DMS79 (cell line): ENCODE results near the gene CCR6.
A peak's percentile ranks its signal among the peaks of the same experiment; 100 is the strongest.
"Not testable (repeated sequence)": the region's sequence is repeated elsewhere in the genome, so short reads cannot be mapped to it uniquely, and the experiment has no call there.

ENCODE experiments used
- DNase-seq: peaks from one replicate; lab custom pipeline; 2025; lab: John Stamatoyannopoulos, UW

The CCR6 gene

DNA sequence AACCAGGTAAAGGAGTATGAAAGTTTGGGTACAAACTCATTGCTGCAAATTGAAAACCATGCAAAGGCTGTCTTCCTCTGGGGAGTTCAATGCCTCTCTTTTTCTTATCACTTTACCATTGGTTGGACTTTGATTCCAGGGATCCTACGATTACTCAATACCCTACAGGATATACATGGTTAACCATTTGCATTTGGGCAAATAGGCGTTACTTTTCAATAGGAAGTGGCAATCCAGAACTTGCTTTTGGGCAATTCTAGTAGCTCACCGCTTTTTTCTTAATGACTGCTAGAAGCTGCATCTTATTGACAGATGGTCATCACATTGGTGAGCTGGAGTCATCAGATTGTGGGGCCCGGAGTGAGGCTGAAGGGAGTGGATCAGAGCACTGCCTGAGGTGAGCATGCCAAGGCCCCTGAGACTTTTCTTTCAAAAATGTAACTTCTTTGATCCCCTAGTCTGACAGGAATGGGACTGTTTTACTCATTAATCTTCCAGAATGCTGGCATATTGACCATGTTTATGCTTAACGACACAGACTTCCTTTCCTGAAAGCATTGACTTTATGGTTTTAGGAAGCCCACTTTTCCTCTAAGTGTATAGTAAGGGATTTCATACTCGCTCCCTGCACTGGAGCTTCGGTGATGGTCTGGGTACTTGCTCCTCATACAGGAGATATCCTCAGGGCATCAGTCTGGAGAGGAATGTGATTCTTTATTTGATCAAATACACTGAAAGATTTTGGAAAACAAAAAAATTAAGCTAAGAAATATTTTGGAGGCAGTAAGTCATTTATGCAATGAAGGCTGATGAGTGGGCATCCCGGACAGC, at the start of gene CCR6:
Gene CCR6, plus strand, starts transcription at position 270 of the 831 bp plus-strand sequence. CDS start 13,039 bp downstream, outside the sequence.
- DNase-seq, result no peak

DNA sequence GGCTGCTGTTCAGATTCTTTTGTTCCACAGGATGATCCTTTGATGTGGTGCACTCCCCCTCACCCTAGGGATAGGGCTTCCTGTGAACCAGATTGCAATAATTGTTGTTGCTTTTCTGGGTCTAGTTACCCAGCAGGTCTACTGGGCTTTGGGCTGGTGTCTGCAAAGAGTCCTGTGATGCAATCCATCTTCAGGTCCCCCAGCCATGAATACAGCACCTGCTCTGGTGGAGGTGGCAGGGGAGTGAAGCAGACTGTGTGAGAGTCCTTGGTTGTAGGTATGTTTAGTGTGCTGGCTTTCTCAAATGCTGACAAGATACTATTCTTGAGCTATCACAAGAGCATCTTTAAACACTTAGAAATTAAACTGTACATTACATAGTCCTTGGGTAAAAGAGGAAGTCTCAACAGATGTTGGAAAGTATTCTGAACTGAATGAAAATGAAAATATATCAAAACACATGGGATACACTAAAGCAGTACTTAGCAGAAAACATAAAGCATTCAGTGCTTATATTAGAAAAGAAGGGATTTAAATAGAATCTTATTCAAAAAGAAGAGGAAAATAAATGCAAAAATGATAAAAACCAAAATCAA, 49.1 kb upstream of the CCR6 start:
- no peak for DNase-seq

DNA sequence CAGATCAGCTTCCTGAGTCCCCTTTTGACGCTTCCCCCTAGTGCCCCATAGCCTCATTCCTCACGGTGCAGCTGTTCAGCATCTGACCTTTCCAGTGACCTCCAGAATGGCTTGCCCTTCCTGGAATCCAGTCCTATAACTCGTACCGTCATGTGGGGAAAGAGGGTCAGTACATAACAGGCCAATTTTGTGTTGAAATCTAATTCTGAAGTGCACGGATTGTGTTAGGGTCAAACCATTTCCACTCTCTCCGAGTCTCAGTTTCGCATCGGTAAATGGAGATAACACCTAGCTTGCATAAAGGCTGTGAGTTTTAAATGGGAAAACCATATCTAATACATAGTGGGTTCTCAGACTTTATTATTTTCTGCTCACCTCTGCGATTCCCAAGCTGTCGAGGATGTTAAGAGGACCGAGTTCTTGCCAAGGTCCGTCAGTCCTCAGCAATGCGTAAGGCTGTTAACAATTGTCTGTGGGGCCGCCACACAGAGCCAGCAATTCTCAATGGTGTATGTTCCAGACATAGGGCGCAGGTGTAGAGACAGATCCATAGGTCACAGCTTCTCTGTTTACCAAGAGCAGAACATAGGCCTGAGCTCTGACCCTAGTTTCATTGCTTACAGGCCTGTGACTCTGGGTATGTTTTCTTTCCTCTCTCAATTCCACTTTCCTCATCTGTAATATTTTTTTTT, 45.5 kb upstream of the CCR6 start:
- no peak for DNase-seq

DNA sequence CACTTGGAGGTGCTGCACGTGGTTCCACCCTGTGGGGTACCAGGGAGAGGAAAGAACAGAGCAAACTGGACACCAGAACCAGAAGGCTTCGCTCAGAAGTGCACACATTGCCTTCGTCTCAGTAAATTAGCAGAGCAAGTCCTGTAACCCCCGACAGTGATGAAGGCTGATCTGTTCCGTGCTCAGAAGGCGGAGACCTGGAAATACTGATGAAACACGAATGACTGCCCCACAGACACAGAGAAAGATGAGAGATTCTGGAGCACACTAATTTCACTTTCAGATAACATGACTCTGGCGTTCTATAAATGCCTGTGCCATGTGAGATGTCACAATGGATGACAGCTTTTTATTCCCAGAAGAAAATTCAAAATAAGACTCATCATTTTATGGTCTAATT, 44.2 kb upstream of the CCR6 start:
- no peak for DNase-seq

DNA sequence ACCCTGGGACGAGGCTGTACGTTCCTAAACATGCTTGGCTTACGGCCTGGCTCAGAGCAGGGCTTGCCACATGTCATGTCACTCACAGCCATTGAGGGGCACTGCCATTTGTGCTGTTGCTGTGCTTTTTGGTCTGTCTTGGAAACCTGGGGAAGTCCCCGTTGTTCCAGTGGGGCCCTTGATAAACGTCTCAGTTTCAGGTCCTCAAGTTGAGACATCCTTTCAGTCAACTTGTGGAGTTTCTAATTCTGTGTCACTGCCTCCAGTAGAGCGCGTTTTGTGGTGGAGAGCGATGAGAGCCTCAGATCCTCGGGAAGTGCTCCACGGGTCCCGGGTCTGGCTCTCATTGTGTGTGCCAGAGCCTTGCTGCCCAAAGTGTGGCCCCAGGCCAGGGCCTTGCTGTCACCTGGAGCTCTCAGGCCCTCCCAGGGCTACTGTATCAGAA, 43.0 kb upstream of the CCR6 start:
- no peak for DNase-seq

DNA sequence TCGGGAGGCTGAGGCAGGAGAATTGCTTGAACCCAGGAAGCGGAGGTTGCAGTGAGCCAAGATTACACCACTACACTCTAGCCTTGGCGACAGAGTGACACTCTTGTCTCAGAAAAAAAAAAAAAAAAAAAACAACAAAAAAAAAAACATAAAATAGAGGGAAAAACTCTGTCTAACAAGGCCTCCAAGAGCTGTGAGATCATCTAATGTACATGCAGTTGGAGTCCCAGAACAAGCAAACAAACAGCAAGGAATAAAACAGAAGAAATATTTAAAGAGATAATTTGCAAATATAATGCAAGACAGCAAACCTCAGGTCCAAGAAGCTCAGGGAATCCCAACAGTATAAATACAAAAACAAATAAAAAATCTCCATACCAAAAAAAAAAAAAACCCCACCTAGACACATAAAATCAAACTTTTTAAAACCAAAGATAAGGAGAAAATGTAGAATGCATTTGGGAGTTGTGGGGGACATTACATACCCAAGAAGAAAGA, 35.0 kb upstream of the CCR6 start:
- no peak for DNase-seq

DNA sequence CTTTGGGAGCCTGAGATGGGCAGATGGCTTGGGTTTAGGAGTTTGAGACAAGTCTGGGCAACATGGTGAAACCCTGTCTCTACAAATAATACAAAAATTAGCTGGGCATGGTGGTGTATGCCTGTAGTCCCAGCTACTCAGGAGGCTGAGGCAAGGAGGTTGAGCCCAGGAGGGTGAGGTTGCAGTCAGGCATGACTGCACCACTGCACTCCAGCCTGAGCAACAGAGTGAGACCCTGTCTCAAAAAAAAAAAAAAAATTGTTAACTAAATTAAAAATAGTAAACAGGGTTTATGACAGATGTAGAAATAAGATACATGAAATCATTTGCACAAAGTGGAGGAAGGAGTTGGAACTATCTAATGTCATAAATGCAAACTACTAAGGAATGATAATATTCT, 34.2 kb upstream of the CCR6 start:
- DNase-seq, result not testable (repeated sequence)

DNA sequence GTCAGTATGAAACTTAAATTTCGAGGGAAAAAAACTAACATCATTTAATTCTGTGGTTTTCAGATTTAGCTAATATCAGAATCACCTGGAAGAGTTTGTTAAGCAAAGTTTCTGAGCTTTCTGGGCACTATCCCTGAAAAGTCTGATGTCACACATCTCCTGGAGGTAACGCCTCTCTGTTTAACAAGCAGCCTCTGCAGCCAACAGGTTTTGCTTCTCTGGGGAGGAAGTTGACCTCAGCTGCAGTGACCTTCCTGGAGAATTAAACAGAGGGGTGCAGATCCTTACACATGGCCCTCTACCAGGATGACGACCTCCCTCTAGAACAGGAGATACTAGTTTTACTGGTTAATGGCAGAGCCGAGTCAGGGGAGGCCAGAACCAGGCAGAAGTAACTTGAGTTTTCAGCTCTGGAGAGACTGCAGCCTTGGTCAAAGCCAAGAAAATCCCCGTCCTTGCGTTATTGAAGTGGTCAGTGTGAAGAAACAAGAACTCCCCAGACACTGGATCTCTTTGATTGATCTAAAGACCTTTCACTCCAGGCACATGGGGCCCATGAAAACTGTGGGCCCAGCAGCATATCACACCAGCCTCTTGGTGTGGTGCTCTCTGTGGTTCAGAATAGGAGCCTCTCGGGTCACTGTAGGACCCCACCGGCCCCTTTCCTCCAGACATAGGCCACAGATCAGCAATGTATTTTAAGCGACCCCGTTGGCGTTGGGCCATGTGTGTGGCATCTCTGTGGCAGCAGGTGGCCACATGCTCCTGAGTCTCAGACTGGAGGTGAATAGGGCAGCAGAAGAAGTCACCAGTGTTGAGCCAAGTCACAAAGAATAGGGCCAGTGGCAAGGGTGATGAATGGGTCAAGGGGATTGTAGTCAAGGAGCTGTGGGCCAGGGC, 33.4 kb upstream of the CCR6 start:
- no peak for DNase-seq

DNA sequence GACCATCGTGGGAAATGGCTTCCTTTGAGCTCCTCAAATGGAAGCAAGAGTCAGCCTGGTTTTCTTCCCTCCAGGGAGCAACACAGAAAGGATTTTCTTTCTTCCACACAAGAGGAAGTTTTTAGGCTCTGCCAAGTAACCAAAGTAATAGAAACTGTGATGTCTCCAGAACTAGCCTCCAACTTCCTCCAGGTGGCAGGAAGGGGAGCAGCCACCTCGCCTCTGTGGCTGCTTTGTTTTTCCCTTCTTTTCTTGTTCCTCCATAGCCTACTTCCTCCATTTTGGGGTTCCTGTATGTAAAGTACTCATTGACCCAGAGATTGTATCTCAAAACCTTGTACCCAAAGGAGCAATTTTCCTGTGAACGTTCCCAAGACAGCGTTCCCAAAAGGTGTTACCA, 32.7 kb upstream of the CCR6 start:
- no peak for DNase-seq

DNA sequence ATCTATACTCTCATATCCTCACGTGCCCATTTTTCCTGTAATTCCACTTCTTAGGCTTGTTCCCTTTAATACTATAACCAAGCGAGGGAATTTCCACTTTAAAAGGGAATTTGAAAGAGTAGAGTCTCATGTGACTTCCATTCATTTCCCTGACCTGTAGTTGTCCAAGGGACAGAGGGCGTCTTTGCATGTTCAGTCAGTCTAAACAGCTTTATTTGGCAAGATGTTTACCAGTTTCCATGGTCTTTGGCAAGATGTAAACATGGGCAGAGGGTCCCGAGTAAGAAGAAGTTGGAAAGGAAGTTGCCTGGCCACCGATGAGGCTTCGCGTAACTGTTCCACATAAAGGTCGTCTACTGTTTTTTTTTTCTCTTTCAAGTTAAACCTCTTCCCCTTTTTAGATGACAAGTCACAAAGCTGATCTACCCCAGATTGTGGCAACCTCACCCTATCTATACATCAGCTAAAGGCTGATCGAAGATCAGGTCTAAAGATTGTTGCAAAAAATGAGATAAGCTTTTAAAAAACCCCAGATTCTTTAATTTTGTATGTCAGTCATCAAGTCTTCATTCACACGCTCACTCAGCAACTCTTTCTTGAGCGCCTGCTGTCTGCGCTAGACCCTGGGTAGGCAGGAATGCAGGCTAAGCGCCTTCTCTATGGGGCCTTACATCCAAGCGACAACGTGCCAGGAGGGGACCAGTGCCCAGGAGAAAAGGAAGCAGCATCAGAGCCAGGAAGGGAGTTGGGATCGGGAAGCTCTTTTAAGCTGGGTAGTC, 31.7 kb upstream of the CCR6 start:
- no peak for DNase-seq

DNA sequence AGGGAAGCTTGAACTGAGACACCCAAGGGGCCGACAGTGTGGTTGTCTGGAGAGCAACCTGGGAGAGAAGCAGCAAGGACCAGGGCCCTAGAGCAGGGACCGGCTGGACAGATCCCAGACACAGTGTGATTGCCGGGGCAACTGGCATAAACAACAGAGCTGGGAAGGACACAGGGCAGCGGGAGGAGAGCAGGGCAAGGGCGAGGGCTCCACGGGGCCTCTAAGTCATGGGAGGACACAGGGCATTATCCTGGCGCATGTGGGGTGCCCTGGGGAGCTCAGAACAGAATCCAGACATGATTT, 31.1 kb upstream of the CCR6 start:
- DNase-seq, result no peak

DNA sequence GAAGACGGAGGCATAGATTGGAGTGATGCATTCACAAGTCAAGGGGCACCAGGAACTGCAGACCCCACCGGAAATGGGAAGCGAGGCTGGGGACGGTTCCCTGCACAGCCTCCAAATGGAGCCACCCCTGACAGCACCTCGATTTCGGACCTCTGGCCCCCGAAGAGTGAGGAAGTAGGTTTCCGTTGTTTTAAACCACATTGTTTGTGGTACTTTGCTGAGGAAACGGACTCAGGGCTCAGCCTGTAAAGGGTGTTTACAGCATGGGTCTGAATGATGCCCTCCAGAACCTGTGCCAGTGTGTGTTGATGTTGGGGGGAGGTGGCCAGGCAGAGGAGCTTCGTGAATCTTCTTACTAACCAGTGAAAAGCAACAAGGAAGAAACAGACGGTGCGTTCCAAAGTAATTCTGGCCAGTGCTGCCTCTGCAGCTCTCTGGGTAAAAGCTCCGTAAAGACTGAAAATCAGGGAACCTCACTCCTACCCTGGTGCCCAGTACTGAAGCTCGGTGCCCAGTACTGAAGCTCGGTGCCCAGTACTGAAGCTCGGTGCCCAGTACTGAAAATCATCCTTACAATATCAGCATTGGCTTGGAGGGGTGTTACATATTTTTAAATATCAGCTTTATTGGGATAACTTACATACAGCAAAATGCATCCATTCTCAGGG, 30.1 kb upstream of the CCR6 start:
- no peak for DNase-seq

DNA sequence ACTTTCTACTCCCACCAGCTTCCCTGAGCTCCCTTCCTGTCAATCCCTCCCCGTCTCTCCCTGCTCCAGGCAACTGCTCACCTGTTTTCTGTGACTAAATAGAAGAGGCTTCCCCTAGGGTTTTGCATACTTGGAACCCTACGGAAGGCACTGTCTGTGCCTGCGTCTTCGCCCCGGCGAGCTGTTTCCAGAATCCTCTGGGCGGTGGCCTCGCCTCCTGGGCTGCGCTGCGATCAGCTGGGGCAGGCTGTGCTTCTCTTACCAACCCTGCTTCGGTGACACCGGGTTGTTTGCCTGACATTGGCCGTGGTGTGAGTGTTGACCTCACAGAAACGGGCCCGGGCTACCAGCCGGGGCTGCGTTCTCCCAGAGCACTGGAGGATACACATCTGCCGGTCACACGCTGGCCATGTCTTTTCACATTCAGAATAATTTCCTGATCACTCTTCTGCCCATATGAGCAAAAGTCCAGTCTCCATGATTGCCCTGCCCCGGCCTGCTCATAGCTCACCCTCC, 29.4 kb upstream of the CCR6 start:
- no peak for DNase-seq

DNA sequence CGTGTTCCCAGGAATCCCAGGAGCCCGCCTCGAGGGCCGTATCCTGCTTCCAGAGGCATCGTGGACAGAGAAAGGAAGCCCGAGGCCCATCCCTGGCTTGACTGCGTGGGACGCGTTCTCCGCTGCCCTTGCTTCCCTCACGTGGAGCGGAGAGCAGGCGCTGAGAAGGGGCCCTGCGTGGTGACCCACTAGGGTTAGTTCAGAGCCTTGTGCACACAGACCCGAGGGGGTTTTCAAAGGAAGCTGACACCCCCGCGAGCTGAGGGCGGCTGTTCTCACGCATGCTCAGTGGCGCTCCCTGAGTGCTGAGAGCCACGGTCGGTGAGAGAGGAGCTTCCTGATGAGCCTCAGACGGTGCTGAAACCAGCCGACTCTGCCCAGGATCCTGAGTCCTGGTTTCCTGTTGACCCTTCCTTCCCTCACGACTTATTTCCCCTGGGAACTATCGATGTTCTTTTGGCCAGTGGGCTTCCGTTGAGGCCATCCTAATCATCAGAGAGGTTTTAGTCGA, 28.9 kb upstream of the CCR6 start:
- no peak for DNase-seq

DNA sequence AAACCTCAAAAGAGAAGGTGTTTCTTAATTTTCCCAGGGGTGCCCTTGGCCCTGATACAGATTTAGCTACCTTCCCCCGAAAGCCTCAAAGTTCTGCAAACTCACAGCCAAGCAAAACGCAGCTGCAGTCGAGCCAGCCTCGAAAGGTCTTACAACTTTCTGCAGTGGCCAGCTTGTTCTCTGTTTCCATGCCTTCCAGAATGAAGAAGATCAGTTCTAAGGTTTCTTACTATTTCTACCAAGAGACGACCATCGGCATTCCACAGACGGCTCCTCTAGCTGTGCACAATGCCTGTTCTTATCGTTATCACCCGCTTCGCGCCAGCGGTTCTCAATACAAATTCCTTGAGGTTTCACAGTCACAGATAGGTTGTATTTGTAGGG, 28.5 kb upstream of the CCR6 start:
- DNase-seq, result peak; percentile 51

DNA sequence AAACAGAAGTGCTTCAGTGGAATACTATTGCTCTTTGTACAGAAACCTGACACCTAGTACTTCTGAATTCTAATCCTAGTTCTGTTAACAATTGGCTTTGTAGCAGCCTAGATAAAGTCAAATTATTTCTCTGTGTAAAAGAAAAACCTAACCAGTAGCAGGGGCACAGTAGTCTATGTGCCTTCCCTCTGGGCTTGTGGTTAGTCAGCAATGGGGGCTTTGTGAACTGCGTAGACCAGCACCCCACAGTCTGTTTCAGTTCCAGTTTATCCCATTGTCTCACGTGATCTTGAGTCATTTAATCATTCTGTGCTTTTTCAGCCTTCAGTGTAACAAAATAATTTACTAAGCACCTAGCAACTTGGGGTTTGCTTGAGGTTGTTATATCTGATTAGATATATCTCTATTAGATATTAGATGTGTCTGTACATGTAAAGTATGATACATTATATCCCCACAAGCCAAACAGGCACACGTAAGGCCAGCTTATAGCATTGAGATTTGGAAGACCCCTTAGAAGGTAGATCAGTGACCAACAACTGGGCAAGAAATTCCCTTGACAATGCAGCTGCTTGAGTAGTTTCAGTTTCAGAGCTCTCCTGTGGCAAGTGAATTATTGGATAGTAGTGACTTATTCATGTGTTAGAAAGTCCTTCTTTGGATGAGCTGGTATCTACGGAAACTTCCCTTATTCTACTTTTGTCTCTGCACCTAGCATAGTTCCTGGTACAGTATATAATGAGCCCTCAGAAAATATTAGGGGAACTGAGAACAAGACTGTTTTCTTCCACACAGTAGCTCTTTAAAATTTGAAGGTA, 27.9 kb upstream of the CCR6 start:
- no peak for DNase-seq

DNA sequence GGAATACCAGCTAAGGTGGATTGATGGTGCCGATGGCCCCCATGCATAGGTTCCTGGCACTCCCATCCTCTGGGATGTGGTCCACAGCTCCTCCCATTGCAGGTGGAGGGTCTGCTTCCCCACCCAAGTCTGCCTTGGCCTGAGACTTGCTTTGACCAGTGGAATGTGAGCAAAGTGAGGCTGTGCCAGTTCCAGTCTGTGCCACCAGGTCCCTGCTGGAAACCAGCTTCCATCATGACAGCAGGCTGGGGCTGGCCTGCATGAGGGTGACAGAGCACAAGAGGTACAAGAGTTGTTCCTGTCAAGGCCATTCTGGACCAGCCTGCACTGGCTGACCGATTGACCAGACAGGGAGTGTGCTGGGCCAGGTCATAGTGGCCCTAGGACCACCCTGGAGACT, 27.0 kb upstream of the CCR6 start:
- DNase-seq, result no peak

DNA sequence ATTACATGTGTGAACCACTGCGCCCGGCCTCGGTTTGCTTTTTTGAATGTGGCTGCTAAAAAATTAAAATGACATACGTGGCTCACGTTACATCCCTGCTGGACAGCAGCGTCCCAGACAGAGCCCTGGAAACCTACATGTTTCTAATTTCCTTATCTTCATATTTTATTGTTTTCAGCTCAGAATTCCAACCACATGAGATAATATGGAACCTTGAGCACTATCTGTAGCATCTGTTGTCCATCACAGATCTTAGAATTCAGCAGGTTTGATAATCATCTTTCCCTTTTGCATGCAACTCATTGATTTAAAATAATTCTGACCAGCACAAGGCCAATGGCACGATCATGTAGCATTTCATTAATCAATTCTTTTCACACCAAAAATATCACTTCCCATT, 25.9 kb upstream of the CCR6 start:
- DNase-seq, result no peak

DNA sequence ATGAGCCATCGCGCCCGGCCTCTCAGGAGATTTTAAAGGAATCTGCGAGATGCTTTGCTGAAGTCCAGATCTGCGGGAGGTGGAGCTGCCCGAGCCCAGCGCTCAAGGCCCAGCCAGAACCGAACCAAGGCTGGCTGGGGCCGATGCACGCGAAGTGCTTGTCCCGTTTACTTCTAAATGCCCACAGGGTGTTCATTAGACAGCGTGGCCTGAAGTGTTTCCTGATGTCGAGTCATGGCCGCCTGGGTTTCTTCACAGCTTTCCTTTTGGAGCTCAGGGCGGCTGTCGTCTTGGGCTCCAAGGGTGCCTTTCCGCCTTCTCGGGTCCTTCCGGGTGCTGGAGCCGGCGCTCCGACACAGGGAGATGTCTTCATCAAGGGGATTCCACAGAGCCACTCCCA, 25.1 kb upstream of the CCR6 start:
- no peak for DNase-seq
